ENCODE measurements around the gene BIVM. TPM values are rescaled to one million over a fixed set of nuclear protein-coding genes. Genes with fewer than 3 reads are reported as not detected.

BIVM gene
- total RNA-seq, 4 donors from 2014 or later = 12.7 to 22.6 (median 15.3) TPM

GRCh38 chr13:102792396-102792795, 6.5 kb upstream of the BIVM start:
- no peak for TF ChIP-seq CTCF (IDR thresholded peaks at IDR 0.05; ENCODE audit: low read depth)

- no peak for TF ChIP-seq CTCF (IDR thresholded peaks at IDR 0.05; ENCODE audit: low read depth)
Observed at GRCh38 chr13:102793611-102794355, 5.1 kb upstream of the BIVM start.

GRCh38 chr13:102799426-102800144, 666 bp downstream of the BIVM start:
- no peak for TF ChIP-seq CTCF (IDR thresholded peaks at IDR 0.05; ENCODE audit: low read depth)

- TF ChIP-seq CTCF (IDR thresholded peaks at IDR 0.05; ENCODE audit: low read depth) = no peak
Observed at GRCh38 chr13:102800145-102801041, 1.5 kb downstream of the BIVM start.

- TF ChIP-seq CTCF (IDR thresholded peaks at IDR 0.05; ENCODE audit: low read depth) = no peak
Observed at GRCh38 chr13:102805680-102806079, 6.8 kb downstream of the BIVM start.

GRCh38 chr13:102807699-102808098, 8.8 kb downstream of the BIVM start:
- no peak for TF ChIP-seq CTCF (IDR thresholded peaks at IDR 0.05; ENCODE audit: low read depth)
